ENCODE results near the gene CCDC27. TPM values are rescaled to one million over a fixed set of nuclear protein-coding genes. Genes with fewer than 3 reads are reported as not detected.

The CCDC27 gene
- total RNA-seq, 6 donors from 2014 or later, result not detected

DNA sequence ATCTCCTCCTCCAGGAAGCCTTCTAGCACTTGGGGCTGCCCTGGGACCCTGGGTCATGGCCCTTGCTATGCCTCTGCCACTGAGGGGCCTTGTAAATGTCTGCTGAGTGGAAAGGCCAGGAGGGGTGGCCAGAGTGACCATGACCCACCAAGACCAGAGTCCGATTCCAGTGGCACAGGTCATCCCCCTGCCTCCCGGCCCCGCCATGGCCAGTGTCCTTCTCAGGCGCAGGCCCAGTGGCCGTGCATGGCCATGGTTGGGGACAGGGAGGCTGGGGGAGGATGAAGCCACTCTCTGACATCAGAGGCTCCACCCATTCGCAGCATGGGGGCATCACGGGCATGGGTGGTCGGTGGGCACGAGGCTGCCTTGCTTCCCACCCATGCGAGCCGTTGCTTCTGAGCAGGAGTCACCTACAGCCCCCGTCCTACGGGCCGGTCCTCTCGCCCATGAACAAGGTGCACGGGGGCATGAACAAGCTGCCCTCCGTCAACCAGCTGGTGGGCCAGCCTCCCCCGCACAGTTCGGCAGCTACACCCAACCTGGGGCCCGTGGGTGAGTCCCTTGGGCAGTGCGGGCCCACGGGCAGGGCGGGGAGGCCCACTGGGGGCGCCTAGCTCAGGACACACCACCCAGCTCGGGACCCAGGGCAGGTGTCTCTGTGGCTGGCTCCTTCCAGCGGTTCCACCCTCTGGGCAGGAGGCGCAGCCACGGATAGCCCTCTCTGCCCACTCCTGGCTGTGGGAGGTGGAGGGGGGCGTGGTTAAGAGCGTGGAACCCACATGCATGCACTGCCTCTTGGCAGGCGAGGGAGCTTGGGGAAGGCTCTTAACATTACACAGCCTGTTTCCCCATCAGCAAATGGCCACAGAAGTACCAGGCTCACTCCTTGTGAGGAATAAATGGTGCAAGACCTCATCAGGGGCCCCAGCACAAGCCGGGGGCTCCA, 22.4 kb upstream of the CCDC27 start:
- H3K27ac ChIP-seq, result no peak overlapping the region
- DNase-seq (peak in 1 of 2 donors; percentile 82), ATAC-seq (ENCODE audit: low FRiP score in 2 of 2) (no peak)
- peaks cover 0 to 2% (median under 1%) of the 10 kb centered on the region in 4 donors for H3K36me3 ChIP-seq
- H3K9me3 ChIP-seq, result no peaks in the 10 kb centered on the region
- H3K4me1 ChIP-seq, result peaks cover 0 to 4% (median 0%) of the 10 kb centered on the region in 4 donors
- no peaks in the 10 kb centered on the region for H3K27me3 ChIP-seq
- 84 to 94% methylated on average over 8 to 27 of the region's 32 CpGs for WGBS, 2 donors
- no peak for TF ChIP-seq POLR2A (IDR thresholded peaks at IDR 0.05)
- no peak for TF ChIP-seq POLR2AphosphoS5 (IDR thresholded peaks at IDR 0.05)
- TF ChIP-seq EP300 (IDR thresholded peaks at IDR 0.05), result no peak
- no peak overlapping the region for H3K4me3 ChIP-seq

DNA sequence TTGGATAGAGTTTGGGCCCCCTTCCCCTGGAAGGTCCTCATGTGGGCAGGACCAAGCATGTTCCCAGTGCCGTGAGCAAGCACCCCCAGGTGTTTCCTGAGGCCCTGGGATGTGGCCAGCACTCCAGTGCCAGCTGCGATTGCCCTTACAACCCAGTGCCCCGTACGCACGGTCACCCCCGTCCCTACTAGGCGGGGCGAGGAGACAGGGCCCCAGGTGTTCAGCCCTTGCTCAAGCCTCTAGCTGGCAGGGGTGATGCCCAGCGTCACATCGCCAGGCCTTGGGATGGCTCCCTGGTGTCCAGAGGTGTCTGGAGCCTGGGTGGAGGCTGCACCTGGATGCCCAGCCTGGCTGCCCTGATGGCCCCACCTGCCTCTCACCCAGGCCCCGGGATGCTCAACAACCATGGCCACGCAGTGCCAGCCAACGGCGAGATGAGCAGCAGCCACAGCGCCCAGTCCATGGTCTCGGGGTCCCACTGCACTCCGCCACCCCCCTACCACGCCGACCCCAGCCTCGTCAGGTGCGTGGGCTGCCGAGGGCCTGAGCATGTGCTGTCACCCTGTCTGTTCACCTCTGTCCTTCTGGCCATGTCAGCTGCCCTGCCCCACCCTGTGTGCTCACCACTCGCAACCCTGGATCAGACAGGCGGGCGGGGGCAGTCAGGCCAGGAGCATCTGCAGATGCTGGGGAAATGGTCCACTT, 21.6 kb upstream of the CCDC27 start:
- peaks cover 0 to 10% (median 8%) of the 10 kb centered on the region in 4 donors for H3K36me3 ChIP-seq
- no peak overlapping the region for H3K27ac ChIP-seq
- no peaks in the 10 kb centered on the region for H3K27me3 ChIP-seq
- H3K9me3 ChIP-seq, result no peaks in the 10 kb centered on the region
- H3K4me3 ChIP-seq, result no peak overlapping the region
- H3K4me1 ChIP-seq, result peaks cover 0 to 4% (median 0%) of the 10 kb centered on the region in 4 donors
- ATAC-seq (ENCODE audit: low FRiP score in 2 of 2) (no peak), DNase-seq (peak in 1 of 2 donors; percentile 72)
- TF ChIP-seq EP300 (IDR thresholded peaks at IDR 0.05), result no peak
- no peak for TF ChIP-seq CTCF (IDR thresholded peaks at IDR 0.05)
- 63 to 81% methylated on average over 4 to 25 of the region's 25 CpGs for WGBS, 2 donors

DNA sequence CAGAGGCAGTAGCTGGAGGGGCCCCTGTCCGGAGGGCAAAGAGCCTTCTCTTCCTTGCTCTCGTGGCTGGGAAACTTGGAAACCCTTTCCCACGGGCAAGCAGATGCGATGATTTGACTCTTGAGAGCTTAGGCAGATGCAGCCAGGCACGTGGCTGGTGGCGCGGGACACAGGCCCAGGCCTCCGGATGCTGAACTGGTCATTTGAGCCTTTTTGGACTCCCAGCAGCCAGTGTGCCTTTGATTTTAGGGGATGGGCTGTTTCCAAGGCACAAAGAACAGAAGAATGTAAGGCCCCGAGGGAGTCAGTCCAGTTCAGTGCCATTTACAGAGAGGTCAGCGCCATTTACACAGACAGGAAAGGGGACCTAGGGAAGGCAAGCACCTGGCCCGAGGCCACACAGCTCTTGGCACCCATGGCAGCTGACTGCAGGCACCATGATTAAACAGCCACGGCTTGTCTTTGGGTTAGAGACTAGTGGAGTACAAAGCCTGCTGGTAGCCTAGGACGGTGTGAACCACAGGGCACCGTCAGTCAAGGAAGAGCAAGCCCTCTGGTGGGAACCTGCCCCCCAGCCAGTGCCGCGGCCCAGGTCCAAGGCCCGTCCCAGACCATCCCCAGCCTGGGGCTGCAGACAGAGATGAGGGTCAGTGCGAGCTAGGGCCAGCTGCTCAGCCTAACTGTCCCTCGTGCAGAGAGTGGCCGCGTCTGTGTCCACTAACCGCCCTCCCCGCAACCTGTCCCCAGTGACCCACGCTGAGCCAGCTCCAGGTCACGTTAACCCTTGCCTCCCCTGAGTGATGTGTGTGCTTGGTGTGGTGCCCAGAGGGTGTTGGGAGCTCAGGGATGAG, 20.4 kb upstream of the CCDC27 start:
- Histone ChIP-seq H3K4me3 (no peak overlapping the region), H3K36me3 (peaks cover 0 to 18% (median 13%) of the 10 kb centered on the region in 4 donors), H3K9me3 (no peaks in the 10 kb centered on the region), H3K4me1 (peaks cover 0 to 4% (median 0%) of the 10 kb centered on the region in 4 donors), H3K27me3 (no peaks in the 10 kb centered on the region), H3K27ac (no peak overlapping the region)
- ATAC-seq (ENCODE audit: low FRiP score in 2 of 2) (no peak), DNase-seq (peak in 1 of 2 donors; percentile 62)
- TF ChIP-seq CTCF (IDR thresholded peaks at IDR 0.05) (no peak), POLR2AphosphoS5 (IDR thresholded peaks at IDR 0.05) (no peak), POLR2A (IDR thresholded peaks at IDR 0.05) (no peak), EP300 (IDR thresholded peaks at IDR 0.05) (no peak)
- 60 to 76% methylated on average over 11 to 23 of the region's 25 CpGs for WGBS, 2 donors

GRCh38 chr1:3732434-3733093, 19.7 kb upstream of the CCDC27 start:
- 38% methylated on average over 33 of the region's 37 CpGs; no CpG with 5 or more reads in 1 of the 2 donors for WGBS, 2 donors
- TF ChIP-seq CTCF (IDR thresholded peaks at IDR 0.05), result no peak
- TF ChIP-seq EP300 (IDR thresholded peaks at IDR 0.05), result no peak
- TF ChIP-seq POLR2AphosphoS5 (IDR thresholded peaks at IDR 0.05), result no peak
- no peak for TF ChIP-seq POLR2A (IDR thresholded peaks at IDR 0.05)

More at GRCh38 chr1:3732434-3733093, 19.7 kb upstream of the CCDC27 start:
- ATAC-seq (ENCODE audit: low FRiP score in 2 of 2) (peak in 1 of 2 donors; percentile 4), DNase-seq (peak in 1 of 2 donors; percentile 85)
- H3K4me1 ChIP-seq, result peaks cover 0 to 4% (median 0%) of the 10 kb centered on the region in 4 donors
- H3K4me3 ChIP-seq, result no peak overlapping the region
- H3K27ac ChIP-seq, result no peak overlapping the region
- H3K27me3 ChIP-seq, result no peaks in the 10 kb centered on the region
- H3K36me3 ChIP-seq, result peaks cover 0 to 26% (median 19%) of the 10 kb centered on the region in 4 donors
- no peaks in the 10 kb centered on the region for H3K9me3 ChIP-seq
